ENCODE results near the gene CWF19L1.

Gene CWF19L1

GRCh38 chr10:100248820-100249219, 18.6 kb downstream of the CWF19L1 start:
- no peak for DNase-seq

- DNase-seq = no peak
Measured at GRCh38 chr10:100245484-100246220, 21.8 kb downstream of the CWF19L1 start.

- no peak for DNase-seq
Measured at GRCh38 chr10:100239851-100240250, 27.6 kb downstream of the CWF19L1 start.

DNA sequence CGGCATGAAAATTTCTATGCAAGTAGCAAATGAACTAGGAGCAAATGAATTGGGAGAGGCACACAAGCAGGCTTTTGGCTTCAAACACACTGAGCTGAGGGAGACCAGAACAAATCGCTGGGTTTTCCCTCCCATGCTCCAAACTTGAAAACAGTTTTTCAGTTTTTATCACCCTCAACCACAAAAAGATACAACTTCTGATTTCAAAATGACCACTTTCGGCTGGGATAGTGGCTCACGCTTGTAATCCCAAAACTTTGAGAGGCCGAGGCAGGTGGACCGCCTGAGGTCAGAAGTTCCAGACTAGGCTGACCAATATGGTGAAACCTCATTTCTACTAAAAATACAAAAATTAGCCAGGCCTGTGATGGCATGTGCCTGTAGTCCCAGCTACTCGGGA, 29.0 kb downstream of the CWF19L1 start:
- no peak for DNase-seq

GRCh38 chr10:100232101-100232500, 35.3 kb downstream of the CWF19L1 start:
- no peak for DNase-seq

- no peak for DNase-seq
Measured at GRCh38 chr10:100229819-100230422, 37.5 kb downstream of the CWF19L1 start.

- DNase-seq = no peak
Measured at GRCh38 chr10:100223879-100224278, 43.6 kb downstream of the CWF19L1 start.

- no peak for DNase-seq
Measured at GRCh38 chr10:100222529-100222928, 44.9 kb downstream of the CWF19L1 start.

- no peak for DNase-seq
Measured at GRCh38 chr10:100216006-100216405, 51.4 kb downstream of the CWF19L1 start.

GRCh38 chr10:100209303-100209702, 58.1 kb downstream of the CWF19L1 start:
- DNase-seq = no peak

- no peak for DNase-seq
Measured at GRCh38 chr10:100208276-100208675, 59.2 kb downstream of the CWF19L1 start.

GRCh38 chr10:100204370-100204769, 63.1 kb downstream of the CWF19L1 start:
- peak in 1 of 2 donors; percentile 18 for DNase-seq

DNA sequence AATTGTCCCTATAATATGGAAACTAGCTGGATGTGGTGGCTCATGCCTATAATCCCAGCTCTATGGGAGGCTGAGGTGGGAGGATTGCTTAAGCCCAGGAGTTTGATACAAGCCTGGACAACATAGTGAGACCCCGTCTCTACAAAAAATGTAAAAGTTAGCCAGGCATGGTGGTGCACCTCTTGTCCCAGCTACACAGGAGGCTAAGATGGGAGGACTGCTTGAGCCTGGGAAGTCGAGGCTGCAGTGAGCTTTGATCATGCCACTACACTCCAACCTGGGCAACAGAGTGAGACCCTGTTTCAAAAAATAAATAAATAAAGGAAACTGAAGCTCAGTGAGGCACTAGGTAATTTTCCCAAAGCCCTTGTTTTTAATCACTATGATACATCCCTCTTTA, 65.9 kb downstream of the CWF19L1 start:
- no peak for DNase-seq

DNA sequence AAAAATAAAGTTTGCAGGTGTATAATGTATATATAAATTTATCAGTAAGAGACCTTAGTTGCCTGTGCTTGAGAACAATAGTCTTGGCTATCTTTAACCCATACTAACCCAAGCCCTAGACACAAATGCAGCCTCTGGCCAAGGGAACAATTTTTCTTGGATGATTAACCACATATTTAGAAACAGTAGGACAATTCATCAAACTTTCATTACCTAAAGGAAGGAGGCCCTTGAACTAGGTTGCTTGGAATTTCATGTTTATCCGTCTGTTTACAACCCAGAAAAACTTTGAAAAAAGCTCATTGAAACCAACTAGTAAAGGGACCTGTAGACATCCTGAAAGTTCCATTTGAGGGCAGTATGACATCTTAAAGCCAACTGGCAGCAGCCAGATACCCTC, 72.7 kb downstream of the CWF19L1 start:
- DNase-seq = no peak

DNA sequence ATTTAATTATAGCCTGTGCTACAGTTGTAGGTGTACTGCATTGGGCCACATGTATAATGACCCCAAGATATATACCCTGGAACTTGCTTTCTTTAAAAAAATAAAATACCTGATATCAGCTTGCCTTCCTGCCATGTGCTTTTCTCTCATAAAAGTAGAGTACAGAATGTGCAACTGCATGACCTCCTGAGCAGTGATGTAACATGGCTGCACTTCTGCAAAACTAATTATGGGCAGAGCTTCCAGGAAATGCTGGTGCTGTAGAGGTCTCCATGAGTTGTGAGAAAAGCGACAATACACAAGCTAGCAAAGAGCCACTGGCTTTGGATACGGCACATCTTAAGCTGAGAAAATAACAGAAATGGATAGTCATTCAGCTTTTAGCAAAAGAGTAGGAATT, 75.1 kb downstream of the CWF19L1 start:
- peak in 1 of 2 donors; percentile 17 for DNase-seq

GRCh38 chr10:100186253-100187212, 80.9 kb downstream of the CWF19L1 start:
- DNase-seq = no peak

- DNase-seq = peak; percentile 91
Measured at GRCh38 chr10:100185364-100186252, 81.8 kb downstream of the CWF19L1 start, which contains the start of gene ERLIN1. Gene ERLIN1 (minus strand): TSS chr10:100186029. CDS start chr10:100185626, 403 bp downstream.

- DNase-seq = no peak
Measured at GRCh38 chr10:100184840-100185239, 82.6 kb downstream of the CWF19L1 start.

GRCh38 chr10:100184426-100184825, 83.0 kb downstream of the CWF19L1 start:
- DNase-seq = no peak

DNA sequence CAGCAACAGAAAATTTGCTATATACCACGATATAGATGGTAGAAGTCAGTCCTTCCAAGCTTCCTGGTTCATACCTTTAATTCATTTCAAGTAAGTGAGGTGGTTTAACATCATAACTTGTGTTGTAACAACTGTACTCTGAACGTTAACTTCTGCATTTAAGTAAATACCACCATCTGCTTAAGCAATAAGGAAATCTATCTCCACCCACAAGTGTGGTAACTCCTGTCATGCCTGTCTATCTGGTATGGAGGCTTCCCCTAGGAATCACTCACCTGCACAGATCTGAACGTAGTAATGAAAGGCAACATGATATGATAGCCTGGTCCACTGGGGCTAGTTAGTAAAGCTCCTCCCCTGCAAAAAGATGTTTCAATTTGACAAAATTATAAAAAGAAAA, 84.0 kb downstream of the CWF19L1 start:
- DNase-seq = no peak

DNA sequence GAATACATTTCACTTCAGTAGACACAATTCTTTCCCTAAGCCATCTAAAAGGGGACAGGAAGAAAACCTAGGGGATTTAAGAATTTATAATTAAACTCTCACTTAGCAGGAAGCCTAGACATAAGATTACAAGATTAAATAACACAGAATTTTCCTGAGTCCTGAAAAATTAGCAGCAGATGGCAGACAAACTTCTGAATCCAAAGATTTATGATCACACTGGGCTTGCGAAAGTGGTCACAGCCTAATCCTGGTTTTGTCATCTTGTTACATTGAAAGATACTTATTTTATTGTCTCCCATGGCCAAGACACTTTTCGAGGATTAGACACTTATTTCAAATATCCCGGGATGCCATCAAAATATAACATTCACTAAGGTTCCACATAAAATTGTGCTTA, 84.5 kb downstream of the CWF19L1 start:
- DNase-seq = no peak
